DMS153 treated with DMSO at 0.1 percent for 48 hours (cell line): ENCODE measurements around the gene TDRD15.
"Not testable (repeated sequence)": the region's sequence is repeated elsewhere in the genome, so short reads cannot be mapped to it uniquely, and the experiment has no call there.

Source experiments
- DNase-seq: peaks from one replicate; lab custom pipeline; 2025; ENCODE audit not compliant: unreplicated experiment; lab: John Stamatoyannopoulos, UW

The TDRD15 gene

GRCh38 chr2:21142149-21142548 lies 18.4 kb downstream of the TDRD15 start:
- DNase-seq: no peak

GRCh38 chr2:21146638-21147037 lies 22.9 kb downstream of the TDRD15 start:
- no peak for DNase-seq

GRCh38 chr2:21148718-21149117 lies 24.9 kb downstream of the TDRD15 start:
- no peak for DNase-seq

- DNase-seq: not testable (repeated sequence)
Measured at GRCh38 chr2:21151234-21151633, 27.5 kb downstream of the TDRD15 start.

- DNase-seq: no peak
Measured at GRCh38 chr2:21155365-21156136, 31.8 kb downstream of the TDRD15 start.

- no peak for DNase-seq
Measured at GRCh38 chr2:21161122-21161521, 37.4 kb downstream of the TDRD15 start.

- no peak for DNase-seq
Measured at GRCh38 chr2:21161832-21162614, 38.3 kb downstream of the TDRD15 start.

- DNase-seq: no peak
Measured at GRCh38 chr2:21162615-21162878, 38.8 kb downstream of the TDRD15 start.

- DNase-seq: no peak
Measured at GRCh38 chr2:21163213-21163612, 39.4 kb downstream of the TDRD15 start.

GRCh38 chr2:21165350-21165749 lies 41.6 kb downstream of the TDRD15 start:
- DNase-seq: no peak

- no peak for DNase-seq
Measured at GRCh38 chr2:21175895-21176646, 52.3 kb downstream of the TDRD15 start.

- no peak for DNase-seq
Measured at GRCh38 chr2:21181957-21182356, 58.2 kb downstream of the TDRD15 start.

- no peak for DNase-seq
Measured at GRCh38 chr2:21183306-21183705, 59.5 kb downstream of the TDRD15 start.

GRCh38 chr2:21183726-21184125 lies 60.0 kb downstream of the TDRD15 start:
- no peak for DNase-seq

GRCh38 chr2:21191535-21191934 lies 67.8 kb downstream of the TDRD15 start:
- DNase-seq: no peak
